OCI-LY7 (cell line): Measurements from ENCODE around the gene CCDC74B. TPM values are rescaled to one million over a fixed set of nuclear protein-coding genes. Genes with fewer than 3 reads are reported as not detected.
"Not testable (repeated sequence)": the region's sequence is repeated elsewhere in the genome, so short reads cannot be mapped to it uniquely, and the experiment has no call there.

ENCODE experiments used
- Bru-seq: library from RNA; stranded (reverse); fragments of 400-500 nt; gene quantifications from one replicate; lab custom pipeline; 2021; lab: Mats Ljungman, UMichigan
- BruChase-seq, 2 experiments: library from RNA; stranded (reverse); fragments of 400-500 nt; gene quantifications; one replicate each; lab custom pipeline; 2021; lab: Mats Ljungman, UMichigan
- BruUV-seq: library from RNA; stranded (reverse); fragments of 400-500 nt; replicated peaks from 2 replicates; lab custom pipeline; 2021; lab: Mats Ljungman, UMichigan
- CTCF ChIA-PET: fragments of 300-600 bp; sonication (Branson Sonifier 250); formaldehyde crosslinking; loops from one replicate; lab custom pipeline; 2022; ENCODE audit warnings: antibody characterized with exemption; ENCODE audit not compliant: unreplicated experiment; lab: Charles Lee
- POLR2A ChIA-PET: fragments of 300-600 bp; sonication (Branson Sonifier 250); formaldehyde crosslinking; loops from one replicate; lab custom pipeline; 2022; ENCODE audit warnings: antibody characterized with exemption; lab: Charles Lee
- DNase-seq: peaks from one replicate; pipeline ENCODE4 v3.0.0-alpha.2; 2015; ENCODE audit warnings: low spot score
- H2AFZ ChIP-seq: fragments of 200-600 bp; sonication (generic), shearing (Covaris generic); 2 replicates; pipeline ENCODE4 v1.6.1; 2014; ENCODE audit warnings: mild to moderate bottlenecking, antibody characterized with exemption, low read length, moderate library complexity
- H3K27ac ChIP-seq: fragments of 200-600 bp; sonication (generic); 2 replicates; pipeline ENCODE4 v1.5.1; 2014; ENCODE audit warnings: mixed run types, low read depth, mild to moderate bottlenecking, moderate library complexity, low read length, inconsistent platforms; ENCODE audit not compliant: poor library complexity, severe bottlenecking
- H3K36me3 ChIP-seq: fragments of 200-600 bp; sonication (generic); 2 replicates; pipeline ENCODE4 v1.6.1; 2014; ENCODE audit warnings: mild to moderate bottlenecking, antibody characterized with exemption, low read length, moderate library complexity, mixed read lengths; ENCODE audit not compliant: insufficient read depth
- H3K4me1 ChIP-seq: fragments of 200-600 bp; sonication (generic); 2 replicates; pipeline ENCODE4 v1.5.1; 2014; ENCODE audit warnings: mild to moderate bottlenecking, low read length; ENCODE audit not compliant: insufficient read depth, poor library complexity, severe bottlenecking
- H3K4me2 ChIP-seq: fragments of 200-600 bp; sonication (generic); 2 replicates; pipeline ENCODE4 v1.6.1; 2014; ENCODE audit warnings: mild to moderate bottlenecking, low read length
- H3K4me3 ChIP-seq: fragments of 200-600 bp; sonication (generic); 2 replicates; pipeline ENCODE4 v1.5.1; 2014; ENCODE audit warnings: mild to moderate bottlenecking, low read depth, low read length; ENCODE audit not compliant: poor library complexity, severe bottlenecking
- H3K79me2 ChIP-seq: fragments of 200-600 bp; sonication (generic); 2 replicates; pipeline ENCODE4 v1.6.1; 2016; ENCODE audit warnings: low read depth, mild to moderate bottlenecking, low read length, moderate library complexity, mixed read lengths; ENCODE audit not compliant: insufficient read depth
- H3K9me2 ChIP-seq: fragments of 200-600 bp; sonication (generic); 2 replicates; pipeline ENCODE4 v1.6.1; 2016; ENCODE audit warnings: mild to moderate bottlenecking, low read length, mixed read lengths; ENCODE audit not compliant: insufficient read depth
- H3K9me3 ChIP-seq: fragments of 200-600 bp; sonication (generic); 2 replicates; pipeline ENCODE4 v1.6.1; 2014; ENCODE audit warnings: mild to moderate bottlenecking, mixed run types, low read length, mixed read lengths
- H4K20me1 ChIP-seq: fragments of 200-600 bp; sonication (generic); 2 replicates; pipeline ENCODE4 v1.6.1; 2014; ENCODE audit warnings: mild to moderate bottlenecking, antibody characterized with exemption, low read length, moderate library complexity, mixed read lengths; ENCODE audit not compliant: insufficient read depth
- intact Hi-C: fragments of 100-400 bp; cut with micrococcal nuclease; formaldehyde crosslinking; loops from one replicate; pipeline ENCODE4 v1.10.0; 2022; ENCODE audit not compliant: unreplicated experiment
- long read RNA-seq: library from polyadenylated mRNA; stranded (forward); transcript quantifications from one replicate; pipeline ENCODE4 v2.0.0, GENCODE V29; 2022
- total RNA-seq, 2 experiments: library from RNA; depleted of rRNA in 1 of 2; stranded (reverse); fragments of >200 nt in 1 of 2; shearing (Covaris generic) in 1 of 2; gene quantifications; 2 replicates each; pipeline ENCODE4 v1.2.3, GENCODE V29; 2014 to 2022

Gene CCDC74B
- total RNA-seq (2014; rRNA removed; shearing (Covaris generic)) (2.4 and 2.6 TPM in 2 replicates), total RNA-seq (2022) (2.6 and 4.2 TPM in 2 replicates), Bru-seq, nascent RNA (percentile 24 among the genes with signal in this experiment), BruChase-seq, experiment 1, labeled RNA remaining after a 6-hour chase (percentile 29 among the genes with signal in this experiment), BruChase-seq, experiment 2, labeled RNA remaining after a 2-hour chase (percentile 29 among the genes with signal in this experiment)
- long read RNA-seq, partial matches to known transcripts: 1 of 2 reads
- long read RNA-seq, other reads (novel, unspliced or antisense): 0 of 2 reads

- H3K4me3 ChIP-seq: peak within 1 kb of the TSS; percentile 58
- CTCF ChIA-PET: not testable (repeated sequence)
Measured at GRCh38 chr2:130145006-130145414, at the start of gene CCDC74B. Gene CCDC74B, minus strand, starts transcription at chr2:130145112. Its CDS starts 116 bp downstream, at chr2:130144996.

DNA sequence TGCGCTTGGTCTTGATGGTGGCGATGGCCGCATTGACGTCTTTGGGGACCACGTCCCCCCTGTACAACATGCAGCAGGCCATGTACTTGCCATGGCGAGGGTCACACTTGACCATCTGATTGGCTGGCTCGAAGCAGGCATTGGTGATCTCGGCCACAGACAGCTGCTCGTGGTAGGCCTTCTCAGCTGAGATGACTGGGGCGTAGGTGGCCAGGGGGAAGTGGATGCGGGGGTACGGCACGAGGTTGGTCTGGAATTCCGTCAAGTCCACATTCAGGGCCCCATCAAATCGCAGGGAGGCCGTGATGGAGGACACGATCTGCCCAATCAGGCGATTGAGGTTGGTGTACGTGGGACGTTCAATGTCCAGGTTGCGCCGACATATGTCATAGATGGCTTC, 48.9 kb upstream of the CCDC74B start:
- H3K79me2 ChIP-seq, H3K4me2 ChIP-seq, DNase-seq, H3K9me3 ChIP-seq, H3K4me1 ChIP-seq, H2AFZ ChIP-seq, H3K4me3 ChIP-seq, intact Hi-C loops, H4K20me1 ChIP-seq, H3K27ac ChIP-seq, POLR2A ChIA-PET, H3K36me3 ChIP-seq, CTCF ChIA-PET, BruUV-seq, H3K9me2 ChIP-seq: not testable (repeated sequence)

More at GRCh38 chr2:130145006-130145414, at the start of gene CCDC74B:
- not testable (repeated sequence) for H3K36me3 ChIP-seq, H3K4me1 ChIP-seq, H4K20me1 ChIP-seq, BruUV-seq, H3K9me2 ChIP-seq, H3K79me2 ChIP-seq, H3K27ac ChIP-seq, H3K9me3 ChIP-seq
- peak; percentile 47 for DNase-seq
- POLR2A ChIA-PET: interaction anchor here (1.2 kb wide), 1 partner anchor 11 kb away, joined by 3 read pairs; no protein-coding TSS in a partner anchor
- peak within 1 kb of the TSS; percentile 63 for H3K4me2 ChIP-seq
- intact Hi-C loops: loop anchor here (5.0 kb wide), 1 partner anchor 37 kb away; the partner anchor contains the start of genes MZT2B and SMPD4
- H2AFZ ChIP-seq: 0 out of 2 replicates have a peak within 1 kb of the TSS, but pooled peaks have one; percentile 54

- POLR2A ChIA-PET, H3K36me3 ChIP-seq, CTCF ChIA-PET, H4K20me1 ChIP-seq, DNase-seq, H3K27ac ChIP-seq, intact Hi-C loops, H3K4me2 ChIP-seq, H3K9me2 ChIP-seq, H2AFZ ChIP-seq, H3K4me3 ChIP-seq, H3K79me2 ChIP-seq, H3K9me3 ChIP-seq, BruUV-seq, H3K4me1 ChIP-seq: not testable (repeated sequence)
Measured at GRCh38 chr2:130192451-130192850, 47.5 kb upstream of the CCDC74B start.

DNA sequence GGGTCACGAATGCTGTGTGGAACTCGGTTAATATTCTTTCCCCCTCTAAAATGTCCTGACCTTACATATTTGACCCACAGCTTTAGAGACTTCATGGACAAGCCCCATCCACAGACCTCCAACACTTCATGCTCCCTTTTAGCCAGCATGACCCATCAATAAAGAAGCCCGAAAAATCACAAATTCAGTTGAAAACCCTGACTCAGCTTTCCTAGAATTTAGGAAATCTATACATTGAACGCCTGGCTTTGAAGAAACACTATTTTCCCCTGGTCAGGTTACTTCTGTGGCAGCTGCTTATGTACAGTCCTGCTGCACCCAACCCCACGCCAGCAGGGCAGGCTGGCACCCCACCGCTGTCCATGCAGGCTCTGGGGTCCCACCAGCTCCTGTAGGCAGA, 46.4 kb upstream of the CCDC74B start:
- not testable (repeated sequence) for H3K79me2 ChIP-seq

More for the DNA sequence above, 46.4 kb upstream of the CCDC74B start:
- POLR2A ChIA-PET, DNase-seq, intact Hi-C loops, H3K4me3 ChIP-seq, H3K9me3 ChIP-seq, H3K4me1 ChIP-seq, H3K27ac ChIP-seq, H3K9me2 ChIP-seq, H2AFZ ChIP-seq, BruUV-seq, H3K36me3 ChIP-seq, H3K4me2 ChIP-seq, CTCF ChIA-PET, H4K20me1 ChIP-seq: not testable (repeated sequence)
